GM21528 (cell line): ENCODE results near the gene TOMM20.
"Not testable (repeated sequence)": the region's sequence is repeated elsewhere in the genome, so short reads cannot be mapped to it uniquely, and the experiment has no call there.

Source experiments
- ATAC-seq: cut with Tn5 transposase; IDR thresholded peaks from one replicate; pipeline ENCODE4 v1.9.1; 2021; ENCODE audit warnings: mild to moderate bottlenecking, moderate library complexity; ENCODE audit not compliant: unreplicated experiment, low FRiP score

The TOMM20 gene

DNA sequence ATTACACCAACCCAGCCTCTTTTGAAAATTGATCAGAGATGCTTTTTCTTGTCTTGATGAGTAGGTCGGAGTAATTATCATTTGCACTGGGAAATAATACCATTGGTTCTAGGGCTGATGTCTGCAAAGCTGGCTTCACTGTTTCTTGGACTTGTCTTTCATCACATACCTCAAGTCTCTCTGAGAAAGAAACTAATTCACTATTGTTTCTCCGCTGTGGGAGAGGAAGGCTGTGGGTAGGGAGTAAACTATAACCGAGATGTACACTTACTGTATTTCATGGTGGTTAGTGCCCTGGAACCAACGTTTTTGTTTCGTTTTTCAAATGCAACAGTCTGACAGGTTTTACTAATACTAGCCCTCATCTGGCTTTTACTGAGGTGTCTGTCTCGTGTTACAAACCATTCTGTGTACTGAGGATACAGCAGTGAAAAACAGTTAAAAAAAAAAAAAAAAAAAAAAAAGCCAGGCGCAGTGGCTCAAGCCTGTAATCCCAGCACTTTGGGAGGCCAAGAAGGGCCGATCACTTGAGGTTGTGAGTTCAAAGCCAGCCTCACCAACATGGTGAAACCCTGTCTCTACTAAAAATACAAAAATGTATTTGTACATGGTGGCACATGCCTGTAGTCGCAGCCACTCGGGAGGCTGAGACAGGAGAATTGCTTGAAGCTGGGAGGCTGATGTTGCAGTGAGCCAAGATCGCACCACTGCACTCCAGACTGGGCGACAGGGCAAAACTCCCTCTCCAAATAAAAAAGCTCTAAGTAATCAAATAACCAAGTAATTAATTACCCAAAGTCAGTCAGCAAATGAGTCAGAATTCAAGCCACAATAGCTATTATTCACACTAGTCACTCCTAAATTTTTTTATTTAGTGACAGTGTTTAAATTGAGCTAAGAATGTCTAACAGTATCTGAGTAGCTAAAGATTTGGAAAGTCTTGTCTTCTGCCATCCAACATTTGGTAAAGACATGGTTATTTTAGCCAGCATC, 23.3 kb downstream of the TOMM20 start:
- ATAC-seq, result peak; percentile 75

DNA sequence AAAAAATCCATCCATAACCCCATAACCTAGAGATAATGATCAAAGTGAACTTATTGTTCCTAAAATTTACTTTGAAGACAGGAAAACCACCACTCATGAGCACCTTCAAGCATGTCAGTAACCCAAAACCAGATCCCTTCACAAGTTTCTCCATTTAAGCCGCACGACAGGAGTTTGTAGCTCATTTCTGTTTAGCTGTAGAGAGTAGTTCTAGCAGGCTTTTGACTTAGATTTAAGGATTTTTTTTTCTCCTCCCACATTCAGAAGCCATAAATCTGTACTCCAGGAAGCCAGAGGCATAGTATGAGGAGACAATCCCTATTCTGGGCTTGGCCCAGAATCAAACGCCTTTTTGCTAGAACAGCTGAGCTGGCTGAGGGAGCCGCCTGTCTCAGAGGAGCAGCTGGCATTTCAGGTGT, 25.6 kb downstream of the TOMM20 start:
- no peak for ATAC-seq

DNA sequence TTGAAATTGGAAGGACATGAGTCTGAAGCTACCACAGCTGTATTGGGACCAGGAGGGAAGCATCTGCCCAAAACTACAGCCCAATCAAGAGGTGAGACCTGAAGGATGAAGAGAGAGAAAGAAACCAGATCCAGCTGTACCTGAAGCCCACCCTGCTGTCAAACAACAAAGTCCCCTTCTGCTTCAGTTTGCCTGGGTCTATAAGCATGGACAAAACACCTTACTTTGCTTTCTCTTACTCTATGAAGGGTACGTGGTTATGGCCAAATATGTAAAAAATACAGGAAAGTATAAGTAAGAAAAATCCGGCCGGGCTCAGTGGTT, 26.4 kb downstream of the TOMM20 start:
- ATAC-seq, result no peak

DNA sequence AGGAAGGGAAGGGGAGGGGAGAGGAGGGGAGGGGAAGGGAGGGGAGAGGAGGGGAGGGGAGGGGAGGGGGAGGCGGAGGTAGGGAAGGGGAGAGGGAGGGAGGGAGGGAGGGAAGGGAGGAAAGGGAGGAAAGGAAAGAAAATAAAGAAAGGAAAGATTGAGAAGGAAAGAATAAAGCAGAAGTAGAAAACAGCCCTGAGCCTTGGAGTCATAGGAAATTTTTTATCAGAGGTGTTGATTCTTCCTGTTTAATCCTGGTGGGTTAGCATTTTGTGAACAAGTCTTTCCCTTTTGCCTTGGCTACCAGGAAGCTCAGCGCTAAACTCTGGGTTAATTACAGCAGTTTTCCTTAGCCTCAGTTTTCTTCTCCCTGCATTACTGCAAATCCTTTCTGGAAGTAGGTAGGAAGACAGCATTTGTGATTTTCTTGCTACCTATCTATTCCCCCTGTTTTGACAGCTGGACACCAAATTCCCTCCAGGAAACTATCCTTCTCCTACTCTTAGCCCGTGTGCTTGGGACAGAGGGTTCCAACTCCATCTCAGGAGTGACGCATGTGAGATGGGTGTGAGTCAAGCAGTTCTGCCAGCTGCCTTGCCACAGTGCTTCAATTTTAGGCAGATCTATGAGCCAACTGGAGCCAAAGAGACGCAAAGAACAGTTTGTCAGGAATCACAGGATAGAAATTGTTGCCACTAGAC, 26.9 kb downstream of the TOMM20 start:
- no peak for ATAC-seq

DNA sequence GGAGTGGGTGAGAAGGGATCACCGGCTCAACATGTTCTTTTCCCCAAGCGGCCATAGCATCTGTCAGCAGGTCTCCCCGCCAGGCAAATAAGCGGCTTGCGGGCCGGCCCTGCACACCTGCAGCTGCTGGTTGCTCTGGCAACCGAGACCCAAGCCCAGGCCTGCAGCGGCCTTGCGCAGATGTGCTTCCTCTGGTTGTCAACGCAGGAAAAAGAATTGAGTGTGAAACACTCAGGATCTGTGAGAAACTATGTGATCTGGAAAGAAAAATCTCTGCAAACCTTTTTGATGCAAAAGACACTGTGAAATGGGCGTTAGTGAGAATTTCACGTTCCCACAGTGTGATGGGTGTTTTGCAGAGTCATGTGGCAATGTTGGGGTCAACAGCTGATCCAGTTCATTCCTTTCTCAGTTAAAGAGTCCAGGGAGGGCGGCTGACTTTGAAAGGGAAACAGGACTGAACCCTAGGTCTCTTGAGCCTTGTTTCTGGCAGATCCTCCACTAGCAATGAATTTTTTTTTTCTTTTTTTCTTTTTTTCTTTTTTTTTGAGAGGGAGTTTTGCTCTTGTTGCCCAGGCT, 28.4 kb downstream of the TOMM20 start:
- ATAC-seq, result no peak

DNA sequence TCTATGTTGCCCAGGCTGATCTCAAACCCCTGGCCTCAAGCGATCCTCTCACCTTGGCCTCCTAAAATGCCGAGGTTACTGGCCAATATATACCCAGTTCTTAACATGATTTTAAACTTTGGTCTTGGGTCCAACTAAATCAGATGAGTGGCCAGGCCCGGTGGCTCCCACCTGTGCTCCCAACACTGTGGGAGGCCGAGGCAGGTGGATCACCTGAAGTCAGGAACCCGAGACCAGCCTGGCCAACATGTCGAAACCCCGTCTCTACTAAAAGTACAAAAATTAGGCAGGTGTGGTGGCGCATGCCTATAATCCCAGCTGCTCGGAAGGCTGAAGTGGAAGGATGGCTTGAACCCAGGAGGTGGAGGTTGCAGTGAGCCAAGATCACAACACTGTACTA, 29.6 kb downstream of the TOMM20 start:
- ATAC-seq, result no peak

DNA sequence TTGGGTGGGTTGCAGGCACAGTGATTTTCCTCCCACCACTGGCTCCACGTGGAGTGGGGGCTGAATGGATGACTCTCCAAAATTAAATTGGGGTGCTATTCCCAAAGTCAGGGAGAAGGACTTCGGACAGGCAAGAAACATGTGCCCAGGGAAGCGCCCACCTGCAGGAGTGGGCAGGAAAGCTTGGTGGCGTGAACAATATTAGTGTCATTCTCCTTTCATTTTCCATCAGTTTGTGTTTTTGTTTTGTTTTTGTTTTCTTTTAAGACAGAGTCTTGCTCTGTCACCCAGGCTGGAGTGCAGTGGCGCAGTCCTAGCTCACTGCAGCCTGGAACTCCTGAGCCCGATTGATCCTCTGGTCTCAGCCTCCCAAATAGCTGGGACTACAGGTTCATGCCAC, 30.1 kb downstream of the TOMM20 start:
- ATAC-seq, result no peak

DNA sequence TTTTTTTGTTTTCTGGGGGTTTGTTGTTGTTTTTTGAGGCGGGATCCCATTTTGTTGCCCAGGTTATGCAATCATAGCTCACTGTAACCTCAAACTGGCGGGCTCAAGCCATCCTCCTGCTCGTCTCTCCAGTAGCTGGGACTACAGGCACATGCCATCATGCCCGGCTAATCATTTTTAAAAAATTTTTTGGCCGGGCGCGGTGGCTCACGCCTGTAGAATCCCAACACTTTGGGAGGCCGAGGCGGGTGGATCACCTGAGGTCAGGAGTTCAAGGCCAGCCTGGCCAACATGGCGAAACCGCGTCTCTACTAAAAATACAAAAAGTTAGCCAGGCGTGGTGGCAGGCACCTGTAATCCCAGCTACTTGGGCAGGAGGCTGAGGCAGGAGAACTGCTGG, 31.1 kb downstream of the TOMM20 start:
- ATAC-seq, result not testable (repeated sequence)

DNA sequence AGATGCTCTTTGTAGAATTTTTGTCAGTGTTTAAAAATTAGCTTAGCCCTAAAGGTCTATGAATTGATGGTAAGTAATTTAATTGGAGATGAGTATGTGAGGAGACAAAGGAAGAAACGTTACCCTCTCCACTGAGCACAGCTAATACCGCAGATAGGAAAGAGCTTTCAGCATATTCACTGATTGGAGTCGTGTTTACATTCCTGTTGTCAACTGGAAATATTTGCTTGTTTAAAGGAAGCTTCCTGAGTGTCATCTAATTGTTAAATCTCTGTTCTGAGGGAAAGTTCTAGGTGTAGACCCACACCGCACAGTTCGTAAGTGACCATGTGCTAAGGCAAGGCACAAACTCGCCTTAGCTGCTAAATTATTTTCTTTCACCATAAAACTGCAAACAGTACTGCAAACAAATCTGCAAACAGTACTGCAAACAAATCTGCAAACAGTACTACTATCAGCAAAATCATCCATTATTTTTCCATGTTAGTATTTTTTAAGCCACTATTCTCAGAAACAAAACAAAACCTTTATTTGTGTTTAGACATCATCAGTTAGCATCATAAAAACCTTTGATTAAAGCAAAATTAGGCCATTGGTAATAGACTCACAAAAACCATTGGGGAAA, 32.6 kb downstream of the TOMM20 start:
- no peak for ATAC-seq

DNA sequence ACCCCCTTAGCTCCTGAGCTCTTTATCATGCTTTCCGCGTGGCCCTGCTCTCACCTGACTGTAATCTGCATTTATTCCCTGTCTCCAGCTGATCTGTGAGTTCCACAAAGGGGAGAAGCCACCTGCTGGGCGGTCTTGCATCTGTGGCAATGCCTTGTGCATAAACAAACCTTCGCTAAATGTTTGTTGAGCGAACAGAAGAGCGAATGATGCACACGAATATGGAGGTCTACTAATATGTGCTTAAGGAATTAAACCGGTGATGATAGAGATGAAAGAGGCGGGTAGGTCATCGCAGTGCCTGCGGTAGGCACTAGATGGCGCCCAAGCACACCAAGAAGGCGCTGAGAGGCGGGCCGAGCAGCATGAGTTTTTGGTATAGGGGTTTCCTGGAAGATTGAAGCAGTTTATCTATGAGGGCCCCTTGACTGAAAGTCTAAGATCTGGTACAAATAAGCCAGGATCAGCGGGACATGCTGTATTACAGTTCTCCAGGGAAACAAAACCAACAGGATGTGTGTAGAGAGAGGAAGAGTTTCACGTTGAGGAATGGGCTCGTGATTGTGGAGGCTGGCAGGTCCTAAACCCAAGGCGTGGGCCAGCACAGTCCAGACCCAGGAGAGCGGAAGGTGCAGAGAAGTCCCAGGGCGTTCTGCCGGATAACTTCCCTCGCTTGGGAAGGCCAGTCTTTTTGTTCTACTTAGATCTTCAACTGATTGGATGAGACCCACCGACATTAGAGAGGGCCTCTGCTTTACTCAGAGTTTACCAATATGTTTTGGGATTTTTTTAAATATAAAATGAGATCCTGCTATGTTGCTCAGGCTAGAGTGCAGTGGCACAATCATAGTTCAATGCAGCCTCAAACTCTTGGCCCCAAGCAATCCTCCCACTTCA, 34.7 kb downstream of the TOMM20 start:
- peak; percentile 70 for ATAC-seq

DNA sequence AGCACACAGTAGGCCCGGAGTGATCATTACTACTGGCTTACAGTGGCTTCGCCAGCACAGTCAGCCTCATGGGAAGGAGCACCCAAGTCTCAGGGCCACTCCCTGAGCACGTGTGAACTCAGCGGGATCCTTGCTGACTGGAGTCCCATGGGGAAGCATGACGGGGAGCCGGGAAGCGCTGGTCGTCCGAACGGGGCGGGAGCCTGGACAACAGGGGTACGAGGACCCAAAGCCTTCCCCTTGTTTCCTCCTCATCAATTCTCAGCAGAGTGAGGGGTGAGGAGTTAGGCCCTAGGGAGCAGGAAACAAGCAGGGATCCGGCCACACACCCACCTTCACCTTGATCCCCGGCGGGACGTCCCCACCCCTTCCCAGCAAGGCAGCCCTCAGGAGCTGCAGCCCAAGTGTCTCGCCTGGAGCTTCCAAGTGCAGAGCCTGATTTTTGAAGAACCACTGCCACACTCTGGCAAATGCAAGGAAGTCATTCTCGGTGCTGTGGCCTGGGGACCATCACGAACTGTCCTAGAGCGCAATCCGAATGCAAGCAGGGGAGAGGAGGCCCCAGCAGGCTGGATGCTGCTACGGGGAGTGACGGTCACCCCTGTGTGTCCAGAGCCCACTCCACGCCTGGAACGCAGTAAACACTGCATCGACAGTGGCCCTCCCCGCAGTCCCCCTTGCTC, 35.5 kb downstream of the TOMM20 start:
- no peak for ATAC-seq

DNA sequence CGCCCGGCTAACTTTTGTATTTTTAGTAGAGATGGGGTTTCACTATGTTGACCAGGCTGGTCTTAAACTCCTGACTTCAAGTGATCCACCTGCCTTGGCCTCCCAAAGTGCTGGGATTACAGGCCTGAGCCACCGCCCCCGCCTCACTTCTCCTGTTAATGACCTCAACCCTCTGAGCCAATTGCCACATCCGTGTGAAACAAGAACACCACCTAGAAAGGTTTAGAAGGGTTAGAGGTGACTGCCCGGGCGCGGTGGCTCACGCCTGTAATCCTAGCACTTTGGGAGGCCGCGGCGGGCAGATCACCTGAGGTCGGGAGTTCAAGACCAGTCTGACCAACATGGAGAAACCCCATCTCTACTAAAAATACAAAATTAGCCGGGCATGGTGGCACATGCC, 36.2 kb downstream of the TOMM20 start:
- not testable (repeated sequence) for ATAC-seq

DNA sequence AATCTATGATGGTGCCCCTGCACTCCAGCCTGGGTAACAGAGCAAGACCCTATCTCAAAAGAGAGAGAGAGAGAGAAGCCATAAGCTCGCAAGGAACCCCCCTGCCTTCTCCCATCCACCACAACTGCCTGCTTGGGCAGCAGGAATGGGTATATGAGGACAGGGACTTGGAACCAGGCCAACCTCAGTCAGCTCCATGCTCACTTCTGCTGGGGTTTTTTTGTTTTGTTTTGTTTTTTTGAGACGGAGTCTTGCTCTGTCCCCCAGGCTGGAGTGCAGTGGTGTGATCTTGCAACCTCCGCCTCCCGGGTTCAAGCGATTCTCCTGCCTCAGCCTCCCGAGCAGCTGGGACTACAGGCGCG, 36.6 kb downstream of the TOMM20 start:
- ATAC-seq, result not testable (repeated sequence)

DNA sequence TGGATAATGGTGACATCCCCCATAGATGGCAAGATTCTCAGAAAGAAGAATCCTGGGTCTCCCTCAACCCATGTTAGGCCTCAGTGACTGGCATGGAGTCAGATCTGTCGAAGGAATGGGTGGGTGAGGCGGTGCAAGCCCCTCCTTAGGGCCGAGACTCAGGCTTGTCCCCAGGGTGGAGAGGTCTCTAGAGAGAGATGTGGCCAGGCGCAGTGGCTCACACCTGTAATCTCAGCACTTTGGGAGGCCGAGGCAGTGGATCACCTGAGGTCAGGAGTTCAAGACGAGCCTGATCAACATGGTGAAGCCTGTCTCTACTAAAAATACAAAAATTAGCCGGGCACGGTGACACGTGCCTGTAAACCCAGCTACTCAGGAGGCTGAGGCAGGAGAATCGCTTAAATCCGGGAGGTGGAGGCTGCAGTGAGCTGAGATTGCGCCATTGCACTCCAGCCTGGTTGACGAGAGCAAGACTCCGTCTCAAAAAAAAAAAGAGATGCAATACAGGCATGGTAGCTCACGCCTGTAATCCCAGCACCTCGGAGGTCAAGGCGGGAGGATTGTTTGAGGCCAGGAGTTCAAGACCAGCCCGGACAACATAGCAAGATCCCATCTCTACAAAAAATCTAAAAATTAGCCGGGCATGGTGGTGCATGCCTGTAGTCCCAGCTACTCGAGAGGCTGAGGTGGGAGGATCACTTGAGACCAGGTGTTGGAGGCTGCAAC, 37.2 kb downstream of the TOMM20 start:
- not testable (repeated sequence) for ATAC-seq

DNA sequence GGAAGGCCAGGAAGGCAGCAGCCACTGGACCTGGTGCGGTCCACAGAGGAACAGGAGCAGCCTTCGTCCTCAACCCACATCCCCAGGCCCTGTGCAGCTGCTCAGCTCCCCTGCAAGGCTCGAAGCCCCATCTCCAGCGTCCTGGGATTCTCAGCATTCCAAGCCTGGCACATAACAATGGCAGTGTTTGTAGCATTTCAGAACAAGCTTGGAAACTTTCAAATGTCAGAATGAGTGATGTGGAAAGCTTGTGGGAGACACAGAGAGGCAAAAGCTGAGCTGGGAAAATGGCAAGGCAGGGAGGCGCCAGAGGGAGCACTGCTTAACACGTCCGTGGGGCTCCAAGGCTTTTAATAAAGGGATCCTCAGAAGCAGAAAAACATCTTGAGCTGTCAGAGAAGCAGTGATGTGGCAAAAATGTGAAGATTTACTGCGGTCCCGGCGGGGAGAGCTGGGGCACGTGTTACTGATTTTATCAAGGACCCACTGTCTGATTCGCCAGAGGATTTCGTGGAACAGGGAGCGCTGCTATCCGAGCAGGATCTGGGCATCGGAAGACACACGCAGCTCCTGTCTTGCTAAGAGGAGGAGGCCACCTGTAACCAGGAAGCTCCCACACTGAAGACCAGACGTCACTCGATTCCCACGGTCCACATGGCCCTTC, 38.1 kb downstream of the TOMM20 start:
- no peak for ATAC-seq

DNA sequence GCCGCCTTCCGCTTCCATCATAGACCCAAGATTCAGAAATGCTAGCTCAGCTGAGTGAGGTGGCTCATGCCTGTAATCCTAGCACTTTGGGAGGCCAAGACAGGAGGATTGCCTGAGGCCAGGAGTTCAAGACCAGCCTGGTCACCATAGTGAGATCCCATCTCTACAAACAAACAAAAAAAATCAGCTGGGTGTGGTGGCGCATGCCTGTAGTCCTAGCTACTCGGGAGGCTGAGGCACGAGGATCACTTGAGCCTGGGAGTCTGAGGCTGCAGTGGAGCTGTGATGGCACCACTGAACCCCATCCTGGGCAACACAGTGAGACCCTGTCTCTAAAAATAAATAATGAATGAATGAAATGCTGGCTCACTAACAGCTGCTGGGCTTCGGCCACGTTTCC, 39.7 kb downstream of the TOMM20 start:
- no peak for ATAC-seq

DNA sequence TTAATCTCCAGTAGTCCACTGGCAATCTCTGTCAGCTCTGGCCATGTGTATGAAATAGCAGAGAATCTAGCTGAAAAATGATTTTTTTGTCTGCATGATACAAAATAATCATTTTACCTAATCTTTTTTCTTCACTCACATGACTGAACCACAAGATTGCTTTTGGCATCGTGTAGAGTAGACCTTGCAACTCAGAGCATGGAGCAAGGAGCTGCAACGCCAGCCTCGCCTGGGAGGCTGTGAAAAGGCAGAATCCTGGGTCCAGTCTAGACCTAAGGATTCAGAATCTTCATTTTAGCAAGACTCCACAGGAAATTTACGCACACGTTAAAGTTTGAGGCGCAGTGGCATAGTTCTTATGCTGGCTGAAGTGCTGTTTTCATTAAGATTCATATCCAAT, 40.2 kb downstream of the TOMM20 start:
- no peak for ATAC-seq

DNA sequence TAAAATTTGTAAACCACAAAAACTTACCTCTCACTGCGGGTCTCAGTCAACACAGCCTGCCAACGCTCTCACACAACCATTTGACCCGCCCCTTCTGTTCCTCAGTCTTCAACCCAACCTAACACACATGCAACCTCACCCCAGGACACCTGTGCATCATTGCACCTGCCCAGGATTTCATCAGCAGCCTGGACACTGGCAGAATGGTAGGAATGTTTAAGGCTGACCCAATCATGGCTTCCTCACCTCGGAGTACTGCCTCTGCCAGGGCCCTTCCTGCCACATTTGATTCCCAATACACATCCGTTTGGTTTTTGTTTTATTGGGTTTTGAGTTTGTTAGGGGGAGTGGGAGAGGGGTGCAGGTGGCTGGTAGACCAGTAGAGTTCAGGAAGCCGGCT, 40.7 kb downstream of the TOMM20 start:
- ATAC-seq, result no peak
